HG03575 (cell line): ENCODE measurements around the gene ZNF628.

Source experiments
- ATAC-seq: cut with Tn5 transposase; IDR thresholded peaks from one replicate; pipeline ENCODE4 v1.9.1; 2021; ENCODE audit not compliant: unreplicated experiment, insufficient number of reproducible peaks, low FRiP score; ENCODE audit errors: extremely low read depth

ZNF628 gene

DNA sequence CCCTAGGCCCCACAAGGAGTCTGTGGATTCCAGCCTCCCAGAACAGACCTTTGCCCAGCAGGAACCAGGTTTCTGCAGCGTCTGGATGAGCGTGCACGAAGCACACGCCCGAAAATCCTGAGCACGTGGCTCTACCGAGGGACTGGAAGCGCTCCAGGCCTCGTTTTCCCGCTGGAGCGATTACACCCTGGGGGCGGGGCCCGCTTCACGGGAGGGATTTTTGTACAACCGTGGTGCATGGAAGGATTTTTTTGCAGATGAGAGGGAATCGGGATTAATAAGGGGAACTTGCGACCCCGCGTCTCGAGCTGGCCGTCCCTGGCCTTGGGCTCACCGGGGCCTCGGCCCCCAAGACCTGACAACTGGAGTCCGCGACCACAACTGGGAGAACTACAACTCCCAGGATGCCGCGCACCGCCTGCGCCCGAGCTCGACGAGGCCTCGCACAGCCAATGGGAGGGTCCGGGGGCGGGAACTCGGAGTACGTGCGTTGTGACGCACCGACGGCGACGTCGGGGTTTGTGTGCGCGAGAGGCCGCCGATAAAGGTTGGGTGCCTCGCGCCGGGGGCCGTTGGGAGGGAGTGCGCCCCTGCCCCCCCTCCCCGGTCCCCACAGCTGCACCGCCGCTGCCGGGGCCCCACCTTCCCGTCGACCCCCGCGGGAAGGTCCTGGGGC lies at the start of gene ZNF628:
TSS of gene ZNF628 (plus strand) at position 518 of the 676 bp plus-strand sequence. CDS start 3,294 bp downstream, outside the sequence.
- peak; percentile 33 for ATAC-seq

GRCh38 chr19:55431183-55431582 lies 45.2 kb upstream of the ZNF628 start:
- no peak for ATAC-seq

GRCh38 chr19:55432241-55432959 lies 44.0 kb upstream of the ZNF628 start:
- no peak for ATAC-seq

GRCh38 chr19:55433292-55433691 lies 43.1 kb upstream of the ZNF628 start:
- ATAC-seq = no peak

DNA sequence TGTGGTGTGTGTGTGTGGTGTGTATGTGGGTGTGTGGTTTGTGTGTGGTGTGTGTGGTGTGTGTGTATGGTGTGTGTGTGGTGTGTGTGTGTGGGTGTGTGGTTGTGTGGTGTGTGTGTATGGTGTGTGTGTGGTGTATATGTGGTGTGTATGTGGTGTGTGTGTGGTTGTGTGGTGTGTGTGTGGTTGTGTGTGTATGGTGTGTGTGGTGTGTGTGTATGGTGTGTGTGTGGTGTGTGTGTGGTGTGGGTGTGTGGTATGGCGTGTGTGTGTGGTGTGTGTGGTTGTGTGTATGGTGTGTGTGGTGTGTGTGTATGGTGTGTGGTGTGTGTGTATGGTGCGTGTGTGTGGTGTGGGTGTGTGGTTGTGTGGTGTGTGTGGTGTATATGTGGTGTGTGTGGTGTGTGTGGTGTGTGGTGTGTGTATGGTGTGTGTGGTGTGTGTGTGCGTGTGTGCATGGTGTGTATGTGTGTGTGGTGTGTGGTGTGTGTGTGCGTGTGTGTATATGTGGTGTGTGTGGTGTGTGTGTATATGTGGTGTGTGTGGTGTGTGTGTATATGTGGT lies 42.0 kb upstream of the ZNF628 start:
- no peak for ATAC-seq

DNA sequence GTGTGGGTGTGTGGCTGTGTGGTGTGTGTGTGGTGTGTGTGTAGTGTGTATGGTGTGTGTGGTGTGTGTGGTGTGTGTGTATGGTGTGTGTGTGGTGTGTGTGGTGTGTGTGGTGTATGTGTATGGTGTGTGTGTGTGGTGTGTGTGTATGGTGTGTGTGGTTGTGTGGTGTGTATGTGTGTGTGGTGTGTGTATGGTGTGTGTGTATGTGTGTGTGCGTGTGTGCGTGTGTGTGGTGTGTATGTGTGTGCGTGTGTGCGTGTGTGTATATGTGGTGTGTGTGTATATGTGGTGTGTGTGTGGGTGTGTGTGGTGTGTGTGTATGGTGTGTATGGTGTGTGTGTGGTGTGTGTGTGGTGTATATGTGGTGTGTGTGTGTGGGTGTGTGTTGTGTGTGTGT lies 41.4 kb upstream of the ZNF628 start:
- no peak for ATAC-seq

DNA sequence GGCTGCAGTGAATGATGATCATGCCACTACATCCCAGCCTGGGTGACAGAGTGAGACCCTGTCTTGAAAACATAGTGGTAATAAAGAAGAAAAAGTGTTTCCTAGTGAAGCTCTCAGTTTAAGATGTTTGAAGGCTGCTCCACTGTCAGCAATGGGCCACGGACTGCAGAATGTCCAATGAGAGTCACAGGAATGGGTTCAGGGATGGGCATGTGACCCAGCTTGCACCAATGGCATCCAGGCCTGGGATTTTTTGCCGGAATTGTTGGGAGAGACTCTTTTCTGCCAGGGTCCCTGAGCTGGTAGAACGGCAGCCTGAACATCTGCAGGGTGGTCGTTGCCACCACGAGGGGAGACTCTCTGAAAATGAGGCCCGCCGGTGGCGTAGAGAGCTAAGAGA lies 39.6 kb upstream of the ZNF628 start:
- ATAC-seq = no peak

- ATAC-seq = no peak
These were observed 39.0 kb upstream of the ZNF628 start for GRCh38 chr19:55437410-55437809.

- no peak for ATAC-seq
These were observed 37.4 kb upstream of the ZNF628 start for GRCh38 chr19:55439052-55439451.

DNA sequence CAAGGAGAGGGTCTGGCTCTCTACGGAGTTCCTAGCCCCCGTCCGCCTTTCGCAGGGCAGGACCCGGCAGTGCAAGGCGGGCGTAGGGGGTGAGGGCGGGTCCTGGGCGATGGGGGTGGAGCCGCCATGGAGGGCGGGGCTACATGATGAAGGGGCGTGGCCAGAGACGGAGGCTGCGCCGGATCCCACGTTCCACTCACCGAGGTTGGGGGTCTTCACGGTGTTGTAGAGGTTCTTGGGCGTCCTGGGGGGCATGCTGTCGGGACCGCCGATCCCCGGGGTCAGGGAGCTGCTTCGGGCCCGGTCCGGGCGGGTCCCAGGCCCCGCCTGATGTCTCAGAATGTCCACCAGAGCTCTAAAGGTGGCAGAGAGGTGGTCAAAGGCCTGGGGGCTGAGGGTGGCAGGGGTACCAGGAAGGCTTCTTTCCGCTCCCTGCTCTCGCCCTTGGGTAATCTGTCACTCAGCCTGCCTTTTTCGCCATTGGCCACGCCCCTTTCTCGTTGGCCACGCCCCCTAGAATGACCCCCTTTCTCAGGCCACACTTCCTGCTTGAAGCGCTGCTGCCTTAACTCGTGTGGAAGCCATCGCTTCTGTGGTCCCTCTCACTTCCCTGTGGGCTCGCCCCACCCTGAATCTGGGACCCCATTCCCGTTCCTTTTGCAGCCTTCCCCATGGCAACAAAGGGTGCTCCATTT lies 35.9 kb upstream of the ZNF628 start:
- ATAC-seq = no peak

- no peak for ATAC-seq
These were observed 35.1 kb upstream of the ZNF628 start for GRCh38 chr19:55441319-55441691.

- no peak for ATAC-seq
These were observed 34.6 kb upstream of the ZNF628 start for GRCh38 chr19:55441692-55442321.

- no peak for ATAC-seq
These were observed 34.0 kb upstream of the ZNF628 start for GRCh38 chr19:55442372-55442961.

DNA sequence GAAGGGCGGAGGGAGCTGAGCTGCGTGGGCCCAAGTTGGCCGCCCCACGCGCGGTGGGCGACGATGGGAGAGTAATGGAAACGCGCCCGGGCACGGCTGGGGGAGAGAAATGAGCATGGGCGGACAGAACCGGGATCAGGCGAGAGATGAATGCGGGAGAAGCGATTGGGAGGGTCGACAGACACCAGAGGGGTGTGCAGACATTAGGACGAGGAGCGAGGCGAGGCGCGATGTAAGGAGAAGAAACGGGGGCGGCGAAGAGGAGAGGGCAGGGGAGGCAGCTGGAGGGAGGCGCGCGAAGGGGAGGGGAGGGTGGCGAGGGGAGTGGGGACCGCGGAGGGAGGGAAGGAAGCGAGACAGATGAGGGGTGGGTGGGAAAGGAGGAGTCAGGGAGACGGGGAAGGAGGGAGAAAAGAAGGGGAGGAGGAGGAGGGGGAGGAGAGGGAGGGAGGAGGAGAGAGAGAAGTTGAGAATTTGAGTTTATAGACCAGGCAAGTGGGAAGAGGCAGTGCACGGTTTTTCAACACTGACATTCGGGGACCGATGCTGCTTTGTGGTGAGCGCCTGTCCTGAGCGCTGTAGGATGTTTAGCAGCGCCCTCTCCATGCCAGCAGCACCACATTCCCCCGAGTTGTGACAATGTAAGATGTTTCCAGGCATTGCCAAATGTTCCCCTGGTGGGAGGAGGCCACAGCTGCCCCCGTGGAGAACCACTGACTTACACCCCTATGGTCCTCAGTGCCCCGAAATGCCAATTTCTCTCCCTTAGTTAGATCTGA lies 33.2 kb upstream of the ZNF628 start, which contains the start of gene SHISA7:
TSS of gene SHISA7 (minus strand) at position 256 of the 779 bp plus-strand sequence. CDS start 437 bp downstream, outside the sequence.
- no peak for ATAC-seq

GRCh38 chr19:55443824-55444480 lies 32.5 kb upstream of the ZNF628 start:
- no peak for ATAC-seq

DNA sequence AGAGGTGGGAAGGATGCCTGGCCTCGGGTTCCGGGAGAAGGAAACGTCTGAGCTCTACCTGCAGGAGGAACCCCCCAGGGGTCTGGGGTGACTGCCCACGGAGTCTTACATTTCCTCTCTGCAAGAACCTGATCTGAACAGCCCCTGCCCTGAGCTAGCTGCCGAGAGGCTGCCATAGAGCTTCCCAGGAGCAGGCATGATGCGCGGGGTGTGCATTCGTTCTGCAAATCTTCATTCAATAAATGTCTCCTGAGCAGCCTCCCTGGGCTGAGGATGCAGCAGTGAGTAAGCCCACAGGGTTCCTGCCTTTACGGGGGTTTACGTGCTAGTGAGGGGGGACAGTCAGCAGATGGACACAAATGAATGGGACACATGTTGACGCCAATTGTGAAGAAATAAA lies 31.8 kb upstream of the ZNF628 start:
- no peak for ATAC-seq

- no peak for ATAC-seq
These were observed 30.4 kb upstream of the ZNF628 start for GRCh38 chr19:55446060-55446459.
